Activated CD8-positive, alpha-beta memory T cell treated with anti-CD3 and anti-CD28 coated beads, Interleukin-2, amount 50 U/mL, for 24 hours (primary cell): ENCODE measurements around the gene AFF1.
"Not testable (repeated sequence)": the region's sequence is repeated elsewhere in the genome, so short reads cannot be mapped to it uniquely, and the experiment has no call there.

Experiments
- DNase-seq: peaks from one replicate; pipeline ENCODE4 v3.0.0-alpha.2; 2020; ENCODE audit errors: extremely low read depth

AFF1 gene

GRCh38 chr4:87055311-87055710 is 120.5 kb downstream of the AFF1 start:
- DNase-seq: no peak

DNA sequence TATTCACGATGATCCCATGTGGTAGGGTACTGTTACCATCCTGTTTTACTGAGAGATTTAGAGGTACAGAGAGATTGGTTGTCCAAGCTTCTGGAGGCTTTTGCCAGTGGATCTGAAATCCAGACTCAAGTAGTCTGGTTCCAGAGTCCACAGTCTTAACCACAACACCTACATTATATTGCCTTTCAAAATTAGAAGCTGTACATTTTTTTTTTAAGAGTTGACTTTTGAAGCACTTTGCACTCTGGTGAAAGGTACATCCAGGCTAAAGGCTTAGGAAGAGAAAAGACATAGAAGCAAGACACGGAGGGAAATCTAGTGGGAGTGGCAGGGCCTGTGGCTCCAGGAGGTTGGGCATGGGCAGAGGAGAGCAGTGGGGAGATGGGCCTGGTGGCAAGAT is 122.1 kb downstream of the AFF1 start:
- DNase-seq: no peak

GRCh38 chr4:87057835-87058355 is 123.1 kb downstream of the AFF1 start:
- no peak for DNase-seq

DNA sequence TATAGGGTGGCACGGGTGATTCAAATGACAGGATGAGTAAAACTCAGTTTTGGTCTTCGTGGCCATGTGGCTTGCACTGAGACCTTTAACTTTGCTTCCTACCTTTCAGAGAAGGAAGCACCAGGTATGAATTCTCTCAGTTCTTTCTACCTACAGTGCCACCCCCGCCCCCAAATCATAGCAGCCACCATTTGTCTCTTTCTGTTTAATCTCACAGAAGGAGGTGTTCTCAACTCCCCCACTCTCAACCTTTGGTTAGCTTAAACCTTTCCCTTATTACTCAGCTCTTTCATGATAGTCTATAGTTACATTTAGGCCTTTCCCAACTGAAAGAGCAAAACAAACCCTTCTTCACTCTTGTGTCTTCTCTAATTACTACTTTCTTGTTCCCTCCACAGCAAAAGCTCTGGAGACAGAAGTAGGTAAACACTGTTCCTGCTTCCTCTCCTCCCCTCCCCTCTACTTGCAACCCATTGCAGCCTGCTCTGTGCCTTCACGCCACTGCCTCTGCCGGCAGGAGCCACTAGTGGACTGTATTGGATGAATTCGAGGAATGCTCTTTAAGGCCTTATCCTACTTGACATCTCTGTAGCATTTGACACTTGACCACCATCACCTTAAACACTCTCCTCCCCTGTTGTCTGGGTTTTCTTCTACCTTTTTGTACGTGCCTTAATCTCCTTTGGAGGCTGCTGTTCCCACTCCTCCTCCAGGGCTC is 123.7 kb downstream of the AFF1 start:
- no peak for DNase-seq

DNA sequence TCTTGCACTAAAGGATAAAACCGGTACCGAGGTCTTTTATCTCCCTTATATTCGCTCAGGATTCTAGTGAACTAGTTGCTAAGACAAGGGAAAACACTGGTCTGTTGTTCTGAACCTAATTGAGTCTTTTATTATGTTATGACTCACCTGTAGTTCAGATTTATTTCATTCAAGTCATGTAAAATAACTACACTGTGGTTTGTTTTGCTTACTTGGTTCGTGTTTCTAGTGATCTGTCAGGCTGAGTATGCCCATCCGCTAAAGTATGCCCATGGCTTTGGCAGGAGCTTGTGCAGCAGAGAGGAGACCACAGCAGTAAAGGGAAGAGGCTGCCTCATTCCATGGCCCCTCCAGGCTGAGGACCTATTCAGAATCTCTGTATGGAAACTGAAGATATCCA is 126.1 kb downstream of the AFF1 start:
- DNase-seq: no peak

GRCh38 chr4:87065021-87065420 is 130.2 kb downstream of the AFF1 start:
- no peak for DNase-seq

- DNase-seq: no peak
These were observed 131.8 kb downstream of the AFF1 start for GRCh38 chr4:87066403-87067123.

DNA sequence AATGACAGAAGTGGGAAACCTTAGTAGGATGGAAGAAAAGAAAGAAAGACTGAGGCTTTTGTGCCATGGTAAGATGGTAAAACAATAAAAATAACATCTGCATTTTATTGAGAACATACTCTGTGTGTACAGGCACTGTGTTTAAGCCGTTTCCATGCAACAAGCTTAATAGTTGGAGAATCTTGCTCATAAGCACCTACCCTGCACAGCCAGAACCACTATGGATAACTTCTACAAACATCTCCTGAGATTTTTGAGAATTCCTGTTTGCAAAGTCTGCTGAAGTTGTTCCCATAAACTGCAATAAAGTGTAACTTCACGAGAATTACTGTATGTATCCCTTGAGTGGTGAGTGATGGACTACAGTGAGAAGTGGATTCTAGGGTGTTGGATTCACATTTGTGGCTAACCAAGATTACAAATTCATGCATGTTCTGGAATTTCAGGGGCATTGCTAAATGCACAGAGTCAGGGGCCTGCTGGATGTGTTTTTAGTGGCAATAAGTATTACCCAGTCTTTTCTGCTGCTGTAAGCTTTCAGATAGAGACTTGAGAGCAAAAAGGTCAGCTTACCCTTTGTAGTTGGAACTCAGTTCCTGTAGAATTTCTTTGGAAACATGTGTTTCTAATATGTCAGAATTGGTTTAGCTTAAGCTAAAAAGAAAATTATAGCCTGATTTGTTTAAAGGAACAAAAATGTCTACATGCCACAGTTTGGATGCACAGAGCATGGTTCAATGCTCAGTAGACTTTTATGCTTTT is 132.5 kb downstream of the AFF1 start:
- DNase-seq: no peak

DNA sequence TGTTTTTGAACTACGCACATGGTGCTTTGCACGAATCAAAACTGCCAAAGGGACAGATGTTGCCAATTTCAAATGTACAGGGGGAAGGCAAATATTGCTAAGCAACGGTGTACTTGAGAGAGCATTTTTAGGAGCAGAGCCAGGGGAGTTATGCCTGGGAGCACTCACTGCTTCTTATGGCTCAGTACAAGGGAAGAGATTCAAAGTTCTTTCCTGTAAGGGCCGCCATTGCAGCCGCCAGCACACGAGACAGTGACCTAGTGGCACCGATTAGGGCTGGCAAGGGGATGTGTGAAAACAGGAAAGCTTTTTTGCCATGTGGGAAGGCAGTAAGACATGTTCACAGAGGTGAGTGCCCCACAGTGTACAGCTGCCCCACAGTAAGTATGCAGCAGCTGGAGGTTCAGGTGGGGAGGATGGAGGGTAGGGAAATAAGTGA is 133.8 kb downstream of the AFF1 start:
- no peak for DNase-seq

DNA sequence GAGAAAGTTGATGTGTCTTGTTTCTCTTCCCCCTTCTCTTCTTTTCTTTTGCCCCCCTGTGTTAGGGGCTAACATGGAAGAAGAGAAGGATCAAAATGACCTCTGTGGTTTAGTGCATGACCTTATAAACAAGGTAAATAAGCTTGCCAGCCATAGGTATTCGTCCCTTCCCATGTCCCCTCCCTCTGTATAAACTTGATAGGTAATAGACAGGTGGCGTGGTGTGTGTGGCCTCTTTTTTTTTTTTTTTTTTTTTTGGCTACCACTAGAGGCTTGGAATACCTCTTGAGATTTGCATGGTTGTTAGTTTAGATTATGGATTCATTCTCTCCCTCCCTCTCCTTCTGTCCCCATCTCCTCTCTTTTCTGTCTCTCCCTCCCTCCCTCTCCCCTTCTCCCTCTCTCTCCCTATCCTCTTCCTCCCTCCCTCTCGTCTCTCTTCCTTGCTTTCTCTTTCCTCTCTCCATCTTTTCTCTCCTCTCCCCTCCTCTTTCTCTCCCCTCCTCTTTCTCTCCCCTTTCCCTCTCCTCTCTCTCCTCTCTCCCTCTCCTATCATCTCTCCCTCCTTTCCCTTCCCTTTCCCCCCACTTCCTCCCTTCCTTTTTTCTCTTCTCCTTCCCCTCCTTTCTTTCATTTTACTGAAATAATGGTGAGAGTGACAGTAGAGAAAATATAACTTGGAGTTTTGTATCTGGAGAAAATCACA is 134.4 kb downstream of the AFF1 start:
- no peak for DNase-seq

GRCh38 chr4:87071401-87071800 is 136.6 kb downstream of the AFF1 start:
- DNase-seq: no peak

DNA sequence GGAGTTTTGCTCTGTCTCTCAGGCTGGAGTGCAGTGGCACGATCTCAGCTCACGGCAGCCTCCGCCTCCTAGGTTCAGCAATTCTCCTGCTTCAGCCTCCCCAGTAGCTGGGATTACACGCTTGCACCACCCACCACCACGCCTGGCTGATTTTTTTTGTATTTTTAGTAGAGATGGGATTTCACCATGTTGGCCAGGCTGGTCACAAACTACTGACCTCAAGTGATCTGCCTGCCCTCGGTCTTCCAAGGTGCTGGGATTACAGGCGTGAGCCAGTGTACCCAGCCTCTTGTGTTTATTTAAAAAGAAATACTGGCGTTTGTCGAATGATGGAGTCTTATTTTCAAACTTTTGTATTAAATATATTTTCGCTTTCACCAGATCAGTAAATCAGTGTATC is 137.7 kb downstream of the AFF1 start:
- not testable (repeated sequence) for DNase-seq

GRCh38 chr4:87073199-87074120 is 138.6 kb downstream of the AFF1 start:
- DNase-seq: peak; percentile 29

DNA sequence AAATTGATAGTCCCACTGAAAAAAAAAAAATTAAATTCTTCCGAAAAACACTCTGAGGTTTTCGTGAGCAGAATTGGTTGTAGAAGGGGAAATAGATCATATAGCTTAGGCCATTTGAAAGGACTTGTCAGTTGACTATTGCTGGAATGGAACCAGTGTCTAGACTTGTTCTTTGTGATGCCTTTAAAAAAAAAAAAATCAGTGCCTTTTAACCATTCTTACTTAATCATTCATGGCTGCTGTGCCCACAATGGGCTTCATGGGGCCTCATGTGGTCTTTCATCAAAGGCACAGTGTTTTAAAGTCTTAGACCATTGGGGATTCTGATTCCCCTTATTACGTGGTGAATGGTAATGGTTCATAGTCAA is 139.3 kb downstream of the AFF1 start:
- DNase-seq: no peak

DNA sequence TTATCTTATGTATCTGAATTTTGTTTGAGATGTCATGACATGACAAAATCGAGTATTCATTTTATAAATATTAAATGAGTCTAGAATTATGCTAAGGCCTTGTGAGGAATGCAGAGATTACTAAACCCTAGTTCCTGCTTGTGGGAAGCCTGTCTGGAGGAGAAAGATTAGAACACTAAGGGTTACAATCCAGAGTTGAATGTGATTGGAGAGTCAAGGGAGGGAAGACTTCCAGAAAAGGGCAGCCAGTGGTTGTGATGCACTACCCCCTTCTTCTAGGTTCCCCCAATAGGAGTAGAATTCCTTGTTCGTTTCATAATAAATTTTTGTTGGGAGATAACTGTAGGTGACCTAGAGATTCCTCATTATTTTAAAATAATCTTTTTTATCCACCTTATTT is 141.1 kb downstream of the AFF1 start:
- no peak for DNase-seq

GRCh38 chr4:87076690-87077358 is 142.0 kb downstream of the AFF1 start:
- no peak for DNase-seq

DNA sequence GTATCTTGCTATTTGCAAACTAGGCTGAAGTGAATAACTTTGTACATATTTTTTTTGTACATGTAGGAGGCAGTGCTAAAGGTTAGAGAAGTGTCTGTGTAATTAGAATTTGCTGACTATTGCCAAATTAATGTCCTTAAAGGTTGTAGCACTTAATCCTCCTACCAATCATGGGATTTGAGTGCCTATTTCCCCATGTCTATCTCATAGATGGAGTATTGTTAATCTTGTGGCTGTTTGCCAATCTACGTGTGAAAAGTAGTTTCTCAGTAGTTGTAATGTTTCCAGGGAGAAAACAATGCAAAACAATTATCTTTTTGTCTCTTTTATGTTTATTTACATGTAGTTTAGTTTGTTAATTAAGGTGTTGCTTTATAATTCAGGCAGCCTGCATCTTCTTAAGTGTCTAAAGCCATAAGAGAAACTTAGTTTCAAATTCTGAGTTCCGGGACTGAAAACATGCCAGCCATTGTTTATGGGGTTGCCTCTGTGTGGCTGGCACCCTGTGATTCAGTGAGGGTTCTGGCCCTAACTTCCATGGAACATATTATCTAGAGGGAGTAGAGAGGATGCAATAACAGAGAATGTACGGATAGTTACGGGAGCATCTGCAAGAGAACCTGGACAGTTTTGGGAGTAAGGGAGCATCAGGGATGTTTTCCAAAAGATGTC is 143.2 kb downstream of the AFF1 start:
- no peak for DNase-seq

- no peak for DNase-seq
These were observed 144.2 kb downstream of the AFF1 start for GRCh38 chr4:87078987-87079486.

DNA sequence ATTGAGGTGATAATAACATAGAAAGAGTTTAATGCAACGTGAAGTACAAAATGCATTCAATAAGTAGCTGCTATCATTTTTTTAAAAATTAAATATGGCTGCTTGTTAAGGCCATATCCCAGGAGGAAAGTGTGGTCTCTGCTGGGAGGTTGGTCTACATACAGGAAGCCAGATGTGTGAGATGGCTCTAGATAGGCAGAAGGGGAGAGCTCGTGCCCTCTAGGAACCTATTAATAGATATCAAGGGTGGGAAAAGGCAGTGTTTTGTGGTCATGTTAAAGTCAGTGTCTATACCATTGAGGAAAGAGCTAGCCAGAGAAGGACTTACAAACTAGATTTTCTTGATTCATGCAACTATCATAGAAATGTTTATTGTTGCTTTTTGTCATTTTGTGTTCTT is 145.2 kb downstream of the AFF1 start:
- DNase-seq: no peak
